A673 (cell line): Measurements from ENCODE around the gene RBM4B.

Experiments
- EZH2 ChIP-seq: fragments of 200-600 bp; sonication (generic); IDR thresholded peaks from 2 replicates; pipeline ENCODE4 v1.6.1; 2017; ENCODE audit warnings: borderline replicate concordance, low read depth, mild to moderate bottlenecking, mixed read lengths, antibody characterized with exemption, low read length; ENCODE audit not compliant: poor library complexity, severe bottlenecking
- TF ChIP-seq, protein P1 (sequence below): fragments of 300-800, 200-600 bp; sonication (generic); conservative IDR thresholded peaks from 2 replicates; pipeline ENCODE4 v1.5.1; 2017; ENCODE audit warnings: low read depth, mild to moderate bottlenecking, antibody characterized with exemption, low read length, moderate library complexity, mixed read lengths

- TF ChIP-seq, protein P1, sequence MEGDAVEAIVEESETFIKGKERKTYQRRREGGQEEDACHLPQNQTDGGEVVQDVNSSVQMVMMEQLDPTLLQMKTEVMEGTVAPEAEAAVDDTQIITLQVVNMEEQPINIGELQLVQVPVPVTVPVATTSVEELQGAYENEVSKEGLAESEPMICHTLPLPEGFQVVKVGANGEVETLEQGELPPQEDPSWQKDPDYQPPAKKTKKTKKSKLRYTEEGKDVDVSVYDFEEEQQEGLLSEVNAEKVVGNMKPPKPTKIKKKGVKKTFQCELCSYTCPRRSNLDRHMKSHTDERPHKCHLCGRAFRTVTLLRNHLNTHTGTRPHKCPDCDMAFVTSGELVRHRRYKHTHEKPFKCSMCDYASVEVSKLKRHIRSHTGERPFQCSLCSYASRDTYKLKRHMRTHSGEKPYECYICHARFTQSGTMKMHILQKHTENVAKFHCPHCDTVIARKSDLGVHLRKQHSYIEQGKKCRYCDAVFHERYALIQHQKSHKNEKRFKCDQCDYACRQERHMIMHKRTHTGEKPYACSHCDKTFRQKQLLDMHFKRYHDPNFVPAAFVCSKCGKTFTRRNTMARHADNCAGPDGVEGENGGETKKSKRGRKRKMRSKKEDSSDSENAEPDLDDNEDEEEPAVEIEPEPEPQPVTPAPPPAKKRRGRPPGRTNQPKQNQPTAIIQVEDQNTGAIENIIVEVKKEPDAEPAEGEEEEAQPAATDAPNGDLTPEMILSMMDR: no peak
- TF ChIP-seq EZH2: no peak
Observed at GRCh38 chr11:66659763-66660162, 17.9 kb downstream of the RBM4B start.
